ENCODE measurements around the gene LLGL2.
"Not testable (repeated sequence)": the region's sequence is repeated elsewhere in the genome, so short reads cannot be mapped to it uniquely, and the experiment has no call there.

LLGL2 gene, protein sequence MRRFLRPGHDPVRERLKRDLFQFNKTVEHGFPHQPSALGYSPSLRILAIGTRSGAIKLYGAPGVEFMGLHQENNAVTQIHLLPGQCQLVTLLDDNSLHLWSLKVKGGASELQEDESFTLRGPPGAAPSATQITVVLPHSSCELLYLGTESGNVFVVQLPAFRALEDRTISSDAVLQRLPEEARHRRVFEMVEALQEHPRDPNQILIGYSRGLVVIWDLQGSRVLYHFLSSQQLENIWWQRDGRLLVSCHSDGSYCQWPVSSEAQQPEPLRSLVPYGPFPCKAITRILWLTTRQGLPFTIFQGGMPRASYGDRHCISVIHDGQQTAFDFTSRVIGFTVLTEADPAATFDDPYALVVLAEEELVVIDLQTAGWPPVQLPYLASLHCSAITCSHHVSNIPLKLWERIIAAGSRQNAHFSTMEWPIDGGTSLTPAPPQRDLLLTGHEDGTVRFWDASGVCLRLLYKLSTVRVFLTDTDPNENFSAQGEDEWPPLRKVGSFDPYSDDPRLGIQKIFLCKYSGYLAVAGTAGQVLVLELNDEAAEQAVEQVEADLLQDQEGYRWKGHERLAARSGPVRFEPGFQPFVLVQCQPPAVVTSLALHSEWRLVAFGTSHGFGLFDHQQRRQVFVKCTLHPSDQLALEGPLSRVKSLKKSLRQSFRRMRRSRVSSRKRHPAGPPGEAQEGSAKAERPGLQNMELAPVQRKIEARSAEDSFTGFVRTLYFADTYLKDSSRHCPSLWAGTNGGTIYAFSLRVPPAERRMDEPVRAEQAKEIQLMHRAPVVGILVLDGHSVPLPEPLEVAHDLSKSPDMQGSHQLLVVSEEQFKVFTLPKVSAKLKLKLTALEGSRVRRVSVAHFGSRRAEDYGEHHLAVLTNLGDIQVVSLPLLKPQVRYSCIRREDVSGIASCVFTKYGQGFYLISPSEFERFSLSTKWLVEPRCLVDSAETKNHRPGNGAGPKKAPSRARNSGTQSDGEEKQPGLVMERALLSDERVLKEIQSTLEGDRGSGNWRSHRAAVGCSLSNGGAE

DNA sequence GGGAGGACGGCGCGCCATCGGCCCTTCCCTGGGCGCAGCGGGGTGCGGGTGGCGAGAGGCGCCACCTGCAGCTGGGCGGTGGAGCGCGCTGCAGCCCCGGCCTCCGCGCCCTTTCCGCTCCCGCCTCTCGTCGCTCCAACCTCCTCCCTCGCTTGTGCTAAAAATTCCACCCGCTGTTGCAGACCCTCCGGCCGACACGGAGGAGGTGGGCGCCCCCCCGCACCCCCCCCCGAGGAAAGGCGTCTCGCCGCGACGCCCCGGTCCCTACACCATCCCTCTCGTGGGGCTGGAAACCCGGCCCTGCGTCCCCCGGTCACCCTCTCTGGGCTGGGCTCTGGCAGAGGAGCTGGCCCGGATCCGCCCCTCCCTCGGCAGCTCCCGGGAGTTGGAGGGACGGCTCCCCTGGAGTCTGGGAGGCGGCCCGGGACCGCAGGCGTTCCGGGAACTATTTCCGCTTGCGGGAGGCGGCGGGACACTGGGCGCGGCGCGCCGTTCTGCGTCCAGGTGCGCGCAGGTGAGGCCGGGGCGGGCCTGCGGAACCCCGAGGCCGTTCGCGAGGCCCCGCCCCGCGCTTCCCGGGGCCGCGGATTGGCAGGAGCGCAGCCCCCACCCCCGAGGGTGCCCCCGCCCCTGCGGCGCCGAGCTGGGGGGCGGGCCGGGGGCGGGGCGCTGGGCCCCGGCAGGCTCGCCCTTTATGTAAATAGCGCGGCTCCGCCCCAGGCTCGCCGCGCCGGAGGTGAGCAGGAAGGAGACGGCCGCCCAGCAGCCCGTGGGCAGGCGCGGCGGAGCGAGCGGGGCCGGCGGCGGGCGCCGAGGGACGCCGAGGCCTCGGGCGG is at the start of gene LLGL2:
Gene LLGL2 (plus strand): TSS at position 728 of the 836 bp plus-strand sequence. CDS start 17,730 bp downstream, outside the sequence.
- DNase-seq (ENCODE audit: low read depth, low spot score) = no peak

DNA sequence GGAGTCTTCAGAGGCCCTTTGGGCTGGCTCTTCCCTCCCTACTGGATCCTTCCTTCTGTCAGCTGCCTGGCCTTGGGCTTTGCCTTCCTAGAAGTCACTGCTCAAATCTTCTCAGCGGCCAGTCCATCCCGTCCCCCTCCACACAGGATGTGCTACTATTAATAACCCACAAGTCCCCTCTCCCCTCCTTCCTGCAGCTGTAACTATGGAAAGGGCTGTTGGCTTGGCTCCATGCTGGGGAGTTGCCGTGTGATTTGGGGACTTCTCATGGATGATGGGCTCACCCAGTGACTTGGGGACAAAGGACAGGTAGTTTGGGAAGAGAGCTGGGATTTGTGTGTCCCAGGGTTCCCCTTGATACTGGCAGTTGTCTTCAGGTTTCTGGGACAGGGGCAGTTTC is 49.6 kb upstream of the LLGL2 start:
- no peak for DNase-seq (ENCODE audit: low read depth, low spot score)

DNA sequence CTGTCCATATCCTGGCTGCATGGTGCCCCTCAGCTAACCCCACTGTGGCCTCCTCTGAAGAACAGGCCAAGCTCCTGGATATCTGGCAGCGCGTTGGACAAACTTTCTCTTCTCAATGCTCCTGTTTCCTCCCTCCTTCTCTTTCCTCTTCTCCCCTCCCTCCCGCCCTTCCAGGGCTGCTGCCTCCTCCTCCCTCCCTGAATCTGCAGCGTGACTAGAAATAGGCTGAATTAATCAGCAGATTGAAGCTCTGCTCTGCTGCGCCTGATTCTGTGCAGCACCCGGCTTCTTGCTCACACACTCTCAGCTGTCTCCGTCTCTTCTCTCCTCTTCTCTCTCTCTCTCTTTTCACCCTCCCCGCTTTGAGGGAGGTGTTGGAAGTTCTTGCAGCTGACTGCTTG is 49.2 kb upstream of the LLGL2 start:
- no peak for DNase-seq (ENCODE audit: low read depth, low spot score)

DNA sequence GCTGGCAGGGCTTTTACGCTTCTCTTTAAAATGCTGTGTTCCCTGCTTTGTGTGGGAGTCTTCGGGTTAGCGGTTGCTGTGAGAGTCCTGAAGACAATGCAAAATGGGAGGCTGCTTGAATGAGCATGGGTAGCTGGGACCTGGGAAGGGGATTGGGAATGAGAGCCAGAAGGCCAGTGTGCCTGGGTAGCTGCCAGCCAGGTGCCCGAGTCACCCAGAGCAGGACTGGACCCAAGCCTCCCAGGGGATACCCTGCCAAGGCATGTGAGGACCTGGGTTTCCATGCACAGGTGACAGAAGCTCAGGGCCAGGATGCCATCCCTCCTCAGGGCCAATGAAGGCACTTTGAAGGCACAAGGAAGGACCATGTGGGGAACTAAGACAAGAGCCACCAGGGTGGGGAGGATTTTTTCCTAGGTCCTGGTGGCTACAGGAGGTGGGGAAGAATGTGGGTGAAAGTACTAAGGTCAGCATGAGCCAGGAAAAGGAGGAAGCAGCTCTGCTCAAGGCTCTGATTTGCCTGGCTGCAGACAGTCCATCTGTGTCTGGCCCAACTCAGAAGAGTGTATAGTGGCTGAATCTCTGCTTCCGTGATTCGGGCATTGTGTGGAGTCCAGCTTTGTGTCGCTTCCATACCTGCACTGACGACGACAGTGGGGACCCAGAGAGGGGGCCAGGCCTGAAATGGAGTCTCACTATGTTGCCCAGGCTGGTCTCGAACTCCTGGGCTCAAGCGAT is 48.6 kb upstream of the LLGL2 start:
- DNase-seq (ENCODE audit: low read depth, low spot score) = no peak

DNA sequence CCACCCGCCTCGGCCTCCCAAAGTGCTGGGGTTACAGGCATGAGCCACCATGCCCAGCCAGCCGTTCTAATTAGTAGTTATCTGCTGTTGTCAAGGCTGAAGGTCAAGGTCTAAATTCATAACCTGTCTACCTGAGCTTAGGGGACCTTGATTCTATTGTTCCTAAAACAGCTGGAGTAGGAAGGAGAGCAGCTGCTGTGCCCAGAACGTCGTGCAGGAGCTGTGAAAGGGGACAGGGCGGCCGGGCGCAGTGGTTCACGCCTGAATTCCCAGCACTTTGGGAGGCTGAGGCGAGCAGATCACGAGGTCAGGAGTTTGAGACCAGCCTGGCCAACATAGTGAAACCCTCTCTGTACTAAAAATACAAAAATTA is 48.0 kb upstream of the LLGL2 start:
- not testable (repeated sequence) for DNase-seq (ENCODE audit: low read depth, low spot score)

DNA sequence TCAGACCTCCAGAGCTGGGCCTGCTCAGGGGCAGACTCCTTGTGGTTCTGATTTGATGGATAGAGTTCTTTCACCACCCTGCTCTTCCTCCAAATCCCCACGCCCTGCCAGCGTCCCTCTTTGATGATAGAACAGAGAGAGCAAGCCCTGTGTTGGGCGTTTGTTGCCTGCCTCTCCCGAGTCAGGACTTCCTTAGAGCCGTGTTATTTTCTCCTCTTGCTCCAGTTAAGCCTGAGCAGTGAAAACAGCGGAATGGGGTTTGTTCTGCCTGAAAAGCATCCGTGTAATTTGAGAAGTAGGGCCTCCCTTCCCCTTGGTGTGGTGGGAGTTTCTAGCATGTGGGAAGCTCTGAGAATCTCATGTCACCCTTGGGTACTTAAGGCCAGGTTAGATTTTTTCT is 47.0 kb upstream of the LLGL2 start:
- no peak for DNase-seq (ENCODE audit: low read depth, low spot score)

DNA sequence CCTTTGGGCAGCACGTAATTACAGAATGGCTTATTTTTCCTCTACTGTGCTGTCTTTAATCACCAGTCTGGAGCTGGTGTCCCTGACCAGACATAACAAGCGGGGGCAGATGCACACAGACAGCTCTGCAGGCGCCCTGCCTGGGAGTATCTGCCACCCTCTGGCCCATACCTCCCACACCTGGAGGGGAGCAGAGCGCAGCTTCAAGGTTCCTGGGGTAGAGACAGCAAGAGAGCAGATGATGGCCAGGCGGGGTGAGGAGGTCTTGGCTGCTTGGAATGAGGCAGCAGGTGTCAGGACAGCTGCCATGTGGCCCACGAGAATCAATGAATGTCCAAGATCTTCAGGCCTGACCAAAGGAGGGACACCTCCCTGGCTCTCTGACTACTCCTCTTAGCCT is 45.2 kb upstream of the LLGL2 start:
- DNase-seq (ENCODE audit: low read depth, low spot score) = no peak

DNA sequence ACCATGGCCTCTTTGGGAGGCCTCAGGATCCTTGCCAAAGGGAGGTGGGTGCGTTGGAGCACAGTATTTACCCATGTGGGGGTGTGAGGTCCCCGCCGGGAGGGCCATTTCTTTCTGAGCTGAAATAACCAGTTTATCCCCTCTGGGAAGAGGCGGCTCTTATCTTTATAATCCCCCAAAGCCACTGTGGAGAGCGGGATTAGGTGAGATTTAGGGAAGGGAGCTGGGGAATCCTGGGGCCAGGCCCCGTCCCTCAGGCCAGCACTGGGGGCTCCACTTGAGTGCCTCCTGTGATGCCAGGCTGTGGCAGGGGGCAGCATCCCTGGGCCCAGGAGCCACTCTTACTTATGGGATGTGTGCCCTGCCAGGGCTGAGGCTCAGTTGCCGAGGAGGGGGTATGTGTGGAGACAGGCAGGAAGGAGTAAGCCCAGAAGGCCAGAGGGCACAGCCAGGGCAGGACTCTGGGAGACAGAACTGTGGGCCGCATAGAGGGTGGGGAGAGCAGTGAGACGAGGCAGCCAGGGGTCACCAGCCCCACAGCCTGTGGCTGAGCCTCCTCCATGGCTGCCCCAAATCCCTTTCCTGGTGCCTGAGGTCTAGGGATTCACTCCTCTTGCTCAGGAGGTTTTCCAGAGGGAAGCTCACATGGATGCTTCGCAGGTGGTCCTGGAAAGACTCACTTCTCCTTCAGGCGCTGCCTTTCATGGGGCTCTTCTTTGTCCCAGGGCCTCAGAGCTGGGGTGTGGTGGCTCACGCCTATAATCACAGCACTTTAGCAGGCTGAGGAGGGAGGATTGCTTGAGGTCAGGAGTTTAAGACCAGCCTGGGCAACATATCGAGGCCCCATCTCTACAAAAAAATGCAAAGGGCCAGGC is 44.1 kb upstream of the LLGL2 start:
- DNase-seq (ENCODE audit: low read depth, low spot score) = no peak

DNA sequence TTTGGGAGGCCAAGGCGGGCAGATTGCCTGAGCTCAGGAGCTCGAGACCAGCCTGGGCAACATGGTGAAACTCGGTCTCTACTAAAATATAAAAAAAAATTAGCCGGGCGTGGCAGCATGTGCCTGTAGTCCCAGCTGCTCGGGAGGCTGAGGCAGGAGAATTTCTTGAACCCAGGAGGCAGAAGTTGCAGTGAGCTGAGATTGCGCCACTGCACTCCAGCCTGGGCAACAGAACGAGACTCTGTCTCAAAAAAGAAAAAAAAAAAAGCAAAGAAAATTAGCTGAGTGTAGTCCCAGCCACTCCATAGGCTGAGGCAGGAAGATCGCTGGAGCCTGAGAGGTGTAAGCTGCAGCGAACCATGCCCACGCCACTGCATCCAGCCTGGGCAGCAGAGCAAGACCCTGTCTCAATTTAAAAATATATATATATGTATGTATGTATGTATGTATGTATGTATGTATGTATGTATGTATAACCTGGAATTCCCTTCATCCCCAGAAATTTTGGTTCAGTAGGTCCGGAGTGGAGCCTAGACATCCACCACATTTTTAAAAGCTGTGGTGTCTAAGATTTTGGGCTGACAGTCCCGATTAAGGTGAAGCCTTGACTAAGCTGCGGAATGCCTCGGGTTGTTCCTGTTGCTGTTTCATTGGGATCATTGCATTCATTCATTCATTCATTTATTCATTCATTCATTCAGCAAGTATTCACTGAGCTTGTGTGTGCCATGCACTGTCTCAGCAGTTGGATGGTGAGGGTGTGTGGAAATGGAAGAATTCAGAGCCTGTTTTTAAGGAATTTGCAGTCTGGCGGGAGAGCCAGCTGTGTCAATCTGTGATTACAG is 43.2 kb upstream of the LLGL2 start:
- DNase-seq (ENCODE audit: low read depth, low spot score) = no peak

DNA sequence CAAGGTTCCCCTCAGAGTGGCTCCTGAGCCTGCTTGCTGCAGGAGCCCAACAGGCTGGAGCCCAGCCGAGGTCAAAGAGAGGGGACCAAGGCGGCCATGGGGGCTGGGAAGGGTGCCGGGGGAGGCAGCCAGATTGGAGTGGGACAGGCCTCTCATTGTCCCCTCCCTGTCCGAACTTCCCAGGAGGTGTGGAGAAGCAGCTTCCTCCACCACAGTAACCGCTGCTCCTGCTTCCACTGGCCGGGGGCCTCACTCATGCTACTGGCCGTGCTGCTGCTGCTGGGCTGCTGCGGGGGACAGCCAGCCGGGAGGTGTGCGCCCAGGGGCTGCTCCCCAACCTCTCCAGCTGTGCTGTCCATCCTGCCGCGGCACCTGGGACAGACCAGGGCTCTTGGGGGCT is 39.8 kb upstream of the LLGL2 start:
- DNase-seq (ENCODE audit: low read depth, low spot score) = no peak

DNA sequence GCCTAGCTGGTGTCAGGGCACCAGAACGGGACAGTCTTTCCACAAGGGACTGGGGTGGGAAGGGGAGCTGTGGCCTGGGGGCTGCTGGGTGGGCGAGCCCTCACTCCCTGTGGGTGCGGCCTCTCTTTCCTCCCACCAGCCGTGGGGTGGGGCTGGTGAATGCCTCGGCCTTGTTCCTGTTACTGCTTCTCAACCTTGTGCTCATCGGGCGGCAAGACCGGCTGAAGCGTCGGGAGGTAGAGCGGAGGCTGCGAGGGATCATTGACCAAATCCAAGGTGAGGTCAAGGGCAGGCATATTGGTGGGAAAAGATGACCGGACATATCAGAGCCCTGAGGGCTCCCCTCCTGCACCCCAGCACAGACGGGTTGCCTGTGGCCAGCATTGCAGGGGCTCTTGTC is 39.3 kb upstream of the LLGL2 start:
- no peak for DNase-seq (ENCODE audit: low read depth, low spot score)

DNA sequence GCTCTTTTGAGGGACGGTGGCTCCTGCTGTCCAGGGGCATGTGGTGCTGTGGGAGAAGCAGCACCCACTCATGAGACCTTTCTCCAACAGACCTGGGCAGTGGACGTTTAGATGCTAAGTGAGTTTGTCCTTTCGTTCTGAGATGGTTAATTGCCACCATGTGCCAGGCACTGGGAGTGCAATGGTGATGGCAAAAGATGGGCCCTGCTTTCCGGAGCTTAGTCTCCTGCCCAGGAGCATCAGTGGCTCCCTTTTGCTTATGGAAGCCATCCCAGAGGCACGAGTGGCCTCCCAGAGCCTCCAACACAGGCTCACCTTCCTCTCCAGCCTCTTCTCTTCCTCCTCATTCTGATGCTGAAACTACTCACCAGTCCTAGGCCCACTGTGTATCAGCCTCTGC is 38.5 kb upstream of the LLGL2 start:
- DNase-seq (ENCODE audit: low read depth, low spot score) = no peak

DNA sequence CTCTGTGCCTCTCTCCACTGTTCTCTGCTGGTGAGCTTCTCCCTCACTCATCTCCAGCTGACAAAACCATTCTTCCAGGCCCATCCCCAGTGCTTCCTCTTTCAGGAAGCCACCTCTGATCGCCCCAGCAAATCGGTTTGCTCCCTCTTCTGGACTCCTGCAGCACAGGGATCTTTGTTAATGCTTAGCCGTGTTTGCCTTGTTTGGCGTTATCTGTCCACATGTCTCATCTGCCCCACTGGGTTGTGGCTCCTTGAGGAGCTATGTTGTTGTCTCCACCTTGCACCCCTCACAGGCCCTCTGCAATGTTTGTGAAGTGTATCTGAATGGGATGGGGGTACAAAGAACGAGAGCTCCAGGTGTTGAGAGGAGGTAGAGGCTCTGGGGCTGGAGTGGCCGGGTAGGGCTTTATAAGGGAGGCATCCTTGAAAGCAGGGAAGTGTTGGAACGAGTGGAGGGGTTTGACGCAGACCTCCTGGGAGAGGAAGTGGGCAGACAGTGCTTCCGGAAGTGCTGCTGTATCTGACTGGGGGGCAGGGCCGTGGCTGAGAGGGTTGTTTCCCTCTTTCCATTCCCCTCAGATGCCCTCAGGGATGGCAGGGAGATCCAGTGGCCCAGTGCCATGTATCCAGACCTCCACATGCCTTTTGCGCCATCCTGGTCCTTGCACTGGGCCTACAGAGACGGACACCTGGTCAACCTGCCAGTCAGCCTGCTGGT is 38.0 kb upstream of the LLGL2 start:
- DNase-seq (ENCODE audit: low read depth, low spot score) = no peak

DNA sequence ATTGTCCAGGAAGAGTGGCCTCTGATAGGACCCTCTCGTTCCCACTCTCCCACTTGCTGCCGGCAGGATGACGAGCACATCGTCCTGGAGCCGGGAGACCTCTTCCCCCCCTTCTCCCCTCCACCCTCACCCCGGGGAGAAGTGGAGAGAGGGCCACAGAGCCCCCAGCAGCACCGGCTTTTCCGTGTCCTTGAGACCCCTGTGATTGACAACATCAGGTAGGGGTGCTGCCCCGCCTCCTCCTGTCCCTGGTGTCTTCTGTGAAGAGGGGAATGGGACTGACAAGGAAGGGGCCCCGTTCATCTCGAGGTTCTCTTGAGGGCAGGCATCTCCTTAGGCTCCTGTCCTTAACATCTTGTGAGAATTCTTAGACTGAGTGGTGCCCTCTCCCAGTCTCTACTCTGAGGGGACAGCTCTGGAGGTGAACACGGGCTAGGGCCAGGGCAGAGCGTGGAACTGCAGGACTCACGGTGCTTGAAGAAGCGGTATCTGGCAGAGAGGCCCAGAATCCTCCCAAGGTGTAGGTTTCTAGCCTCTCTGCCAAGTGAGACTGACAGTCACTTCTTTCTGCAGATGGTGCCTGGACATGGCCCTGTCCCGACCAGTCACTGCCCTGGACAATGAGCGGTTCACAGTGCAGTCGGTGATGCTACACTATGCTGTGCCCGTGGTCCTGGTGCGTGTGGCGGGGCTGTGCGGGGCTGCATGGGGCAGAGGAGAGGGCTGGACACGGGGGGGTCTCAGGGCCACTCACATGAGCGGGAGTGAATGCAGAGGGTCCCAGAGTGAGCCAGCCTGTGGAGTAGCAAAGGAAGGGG is 36.6 kb upstream of the LLGL2 start:
- no peak for DNase-seq (ENCODE audit: low read depth, low spot score)

DNA sequence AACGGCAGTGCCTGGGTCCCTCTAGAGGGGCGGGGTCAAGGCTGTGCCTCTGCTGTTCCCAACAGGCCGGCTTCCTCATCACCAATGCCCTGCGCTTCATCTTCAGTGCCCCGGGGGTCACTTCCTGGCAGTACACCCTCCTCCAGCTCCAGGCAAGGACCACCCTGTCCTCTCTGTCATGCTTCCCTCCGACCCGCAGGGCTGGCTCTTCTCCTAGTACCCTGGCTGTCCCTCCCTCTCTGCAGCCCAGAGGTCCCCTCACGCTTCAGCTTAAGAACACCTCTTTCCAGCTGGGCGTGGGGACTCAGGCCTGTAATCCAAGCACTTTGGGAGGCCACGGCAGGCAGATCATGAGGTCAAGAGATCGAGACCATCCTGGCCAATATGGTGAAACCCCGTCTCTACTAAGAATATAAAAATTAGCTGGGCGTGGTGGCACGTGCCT is 36.0 kb upstream of the LLGL2 start:
- no peak for DNase-seq (ENCODE audit: low read depth, low spot score)

DNA sequence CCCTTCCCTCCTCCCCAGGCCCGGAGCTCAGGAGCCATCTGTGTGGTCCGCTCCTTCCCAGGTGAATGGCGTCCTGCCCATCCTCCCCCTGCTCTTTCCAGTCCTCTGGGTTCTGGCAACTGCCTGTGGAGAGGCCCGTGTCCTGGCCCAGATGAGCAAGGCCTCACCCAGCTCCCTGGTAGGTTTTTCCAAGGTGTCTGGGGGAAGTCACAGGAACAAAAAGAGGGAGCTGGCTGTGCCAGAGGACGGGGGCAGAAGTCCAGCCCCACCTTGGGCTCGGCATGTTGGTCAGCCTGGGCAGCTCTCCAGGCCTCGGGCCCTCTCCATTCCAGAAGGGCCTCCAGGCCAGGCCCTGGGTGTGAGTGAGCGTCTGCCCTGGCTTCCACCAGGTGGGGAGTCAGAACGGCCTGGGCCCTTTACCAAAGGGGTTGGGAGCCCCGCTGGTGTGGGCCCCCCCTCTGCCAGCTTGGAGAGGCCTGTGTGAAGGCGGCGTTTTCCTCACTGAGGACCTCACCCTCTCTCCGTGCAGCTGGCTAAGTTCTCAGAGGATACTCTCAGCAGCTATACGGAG is 35.2 kb upstream of the LLGL2 start:
- DNase-seq (ENCODE audit: low read depth, low spot score) = no peak
